AG09309 (cell line): ENCODE results near the gene CCNK.

Source experiments
- DNase-seq: peaks from one replicate; pipeline ENCODE4 v3.0.0-alpha.2; 2010; ENCODE audit warnings: low read depth
- H3K4me3 ChIP-seq: 2 replicates; pipeline ENCODE4 v1.5.1; 2011; ENCODE audit warnings: mild to moderate bottlenecking, low read depth, low read length, moderate library complexity; ENCODE audit not compliant: control insufficient read depth
- CTCF ChIP-seq: IDR thresholded peaks from 2 replicates; pipeline ENCODE4 v1.5.1; 2011; ENCODE audit warnings: mild to moderate bottlenecking, low read depth, low read length, inconsistent platforms; ENCODE audit not compliant: insufficient read depth, control insufficient read depth; ENCODE audit errors: missing control alignments

Gene CCNK

GRCh38 chr14:99462210-99462609, 19.0 kb upstream of the CCNK start:
- DNase-seq = no peak
- no peak for TF ChIP-seq CTCF
- no peak overlapping the region for H3K4me3 ChIP-seq

DNA sequence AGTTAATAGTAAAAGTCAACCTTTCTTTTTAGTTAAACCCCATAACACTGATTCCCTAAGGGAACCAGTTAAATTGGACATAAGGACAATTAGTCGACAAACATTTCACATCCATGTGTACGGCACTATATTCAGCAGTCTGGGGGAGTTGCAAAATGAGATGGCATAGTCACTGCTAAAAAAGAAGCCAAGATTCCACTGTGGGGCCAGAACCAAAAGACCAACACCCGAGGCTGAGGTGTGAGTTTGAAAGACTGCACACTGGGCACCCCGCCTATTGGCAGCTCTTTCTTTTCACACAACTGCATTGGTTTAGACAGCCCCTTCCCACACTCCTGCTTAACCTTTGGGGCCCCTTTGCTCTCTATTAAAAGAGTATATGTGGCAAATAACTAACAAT, 17.2 kb upstream of the CCNK start:
- no peak overlapping the region for H3K4me3 ChIP-seq
- no peak for TF ChIP-seq CTCF
- no peak for DNase-seq

DNA sequence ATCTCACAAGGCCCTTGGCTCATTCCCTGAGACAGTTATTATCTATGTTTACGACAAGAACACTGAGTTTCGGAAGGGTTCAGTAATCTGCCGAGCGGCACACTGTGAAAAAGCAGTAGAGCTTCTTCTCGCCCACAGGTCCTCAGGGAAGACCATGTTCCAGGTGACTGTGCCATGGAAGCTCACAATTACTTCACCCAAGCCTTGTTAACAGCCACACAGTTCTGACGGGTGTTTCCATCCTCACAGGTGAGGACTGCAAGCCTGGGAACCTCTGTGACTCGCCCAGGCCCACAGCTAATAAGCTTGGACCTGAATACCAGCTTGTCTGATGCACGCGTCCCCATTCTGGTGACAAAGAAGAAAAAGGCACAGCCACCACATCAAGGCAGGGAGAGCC, 15.9 kb upstream of the CCNK start:
- no peak for TF ChIP-seq CTCF
- no peak for DNase-seq
- H3K4me3 ChIP-seq = no peak overlapping the region

DNA sequence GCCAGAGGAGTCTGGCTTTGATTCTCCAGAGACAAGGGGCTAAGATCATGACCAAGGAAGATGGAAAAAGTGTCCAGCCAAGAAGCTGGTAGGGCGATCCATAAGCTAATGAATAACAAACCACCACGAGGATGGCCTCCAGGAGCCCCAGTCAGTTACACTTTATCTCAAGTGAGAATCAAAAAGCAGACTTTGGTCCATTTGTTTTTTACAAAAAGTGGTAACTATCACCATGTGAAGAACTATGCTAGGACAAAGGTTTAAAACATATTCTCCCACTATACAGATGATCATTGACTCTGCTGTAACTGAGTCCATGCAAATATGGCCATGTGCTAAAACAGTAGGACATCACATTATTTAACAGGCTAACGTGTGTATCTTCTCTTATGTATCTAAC, 14.5 kb upstream of the CCNK start:
- H3K4me3 ChIP-seq = no peak overlapping the region
- TF ChIP-seq CTCF = no peak
- no peak for DNase-seq

GRCh38 chr14:99467336-99468078, 13.7 kb upstream of the CCNK start:
- TF ChIP-seq CTCF = no peak
- H3K4me3 ChIP-seq = no peak overlapping the region
- no peak for DNase-seq

GRCh38 chr14:99468081-99468480, 13.1 kb upstream of the CCNK start:
- H3K4me3 ChIP-seq = no peak overlapping the region
- DNase-seq = no peak
- no peak for TF ChIP-seq CTCF
